Ovary (tissue), 3 donors: ENCODE results near the gene D2HGDH.

Experiments used
- CTCF ChIP-seq, 3 donors: fragments of 450-650 bp in 2 of 3; fragments of 200-600 bp in 1 of 3; IDR thresholded peaks; one replicate each; pipeline versions ENCODE4 v1.5.1 to v1.8.0; 2016 to 2022; ENCODE audit warnings: antibody characterized with exemption in 3 of 3, mild to moderate bottlenecking in 1 of 3
- EP300 ChIP-seq: sonication (generic); formaldehyde crosslinking; IDR thresholded peaks from one replicate; pipeline ENCODE4 v1.6.1; 2017; ENCODE audit warnings: antibody characterized with exemption
- POLR2A ChIP-seq: fragments of 450-650 bp; IDR thresholded peaks from one replicate; pipeline ENCODE4 v1.6.1; 2017; ENCODE audit warnings: antibody characterized with exemption, mild to moderate bottlenecking, moderate library complexity
- donor health status: DM: no; HTN: no; CAD: no.

DNA sequence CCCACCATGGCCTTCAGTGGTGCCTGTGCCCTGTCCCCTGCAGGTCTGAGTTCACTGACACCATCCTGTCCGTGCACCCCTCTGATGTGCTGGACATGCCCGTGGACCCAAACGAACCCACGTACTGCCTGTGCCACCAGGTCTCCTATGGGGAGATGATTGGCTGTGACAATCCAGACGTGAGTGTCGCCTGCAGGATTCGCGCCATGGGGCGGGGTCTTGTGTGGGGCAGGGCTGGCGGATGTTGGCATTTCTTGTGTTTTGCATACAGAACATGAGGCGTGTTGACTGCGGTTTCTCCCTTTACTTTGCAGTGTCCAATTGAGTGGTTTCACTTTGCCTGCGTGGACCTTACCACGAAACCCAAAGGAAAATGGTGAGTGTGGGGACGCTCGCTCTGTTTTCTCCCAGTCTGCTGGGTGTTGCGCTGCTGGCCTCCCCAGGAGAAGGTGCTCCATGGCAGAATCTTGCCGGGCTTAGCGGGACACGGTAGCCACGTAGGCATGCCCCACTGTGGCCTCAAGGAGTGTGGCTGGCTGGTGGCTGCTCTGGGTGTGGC is 11.5 kb upstream of the D2HGDH start:
- no peak for TF ChIP-seq CTCF (IDR thresholded peaks at IDR 0.05)
- TF ChIP-seq EP300 = no peak
- TF ChIP-seq POLR2A = no peak
